ENCODE measurements around the gene PTPN18.

DNA sequence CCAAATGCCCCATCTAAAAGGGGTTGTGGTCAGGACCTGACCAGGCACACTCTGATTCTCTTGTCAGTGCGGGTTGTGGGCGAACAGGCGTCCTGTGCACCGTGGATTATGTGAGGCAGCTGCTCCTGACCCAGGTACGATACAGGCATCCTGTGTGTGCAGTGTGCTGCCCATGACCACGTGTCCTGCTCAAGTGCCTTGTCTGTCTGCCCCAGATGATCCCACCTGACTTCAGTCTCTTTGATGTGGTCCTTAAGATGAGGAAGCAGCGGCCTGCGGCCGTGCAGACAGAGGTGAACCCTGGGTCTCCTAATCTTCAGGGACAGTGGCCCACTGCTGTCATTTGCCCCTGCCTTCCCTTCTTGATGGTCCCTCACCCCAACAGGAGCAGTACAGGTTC lies 14.6 kb downstream of the PTPN18 start:
- TF ChIP-seq, protein P1, sequence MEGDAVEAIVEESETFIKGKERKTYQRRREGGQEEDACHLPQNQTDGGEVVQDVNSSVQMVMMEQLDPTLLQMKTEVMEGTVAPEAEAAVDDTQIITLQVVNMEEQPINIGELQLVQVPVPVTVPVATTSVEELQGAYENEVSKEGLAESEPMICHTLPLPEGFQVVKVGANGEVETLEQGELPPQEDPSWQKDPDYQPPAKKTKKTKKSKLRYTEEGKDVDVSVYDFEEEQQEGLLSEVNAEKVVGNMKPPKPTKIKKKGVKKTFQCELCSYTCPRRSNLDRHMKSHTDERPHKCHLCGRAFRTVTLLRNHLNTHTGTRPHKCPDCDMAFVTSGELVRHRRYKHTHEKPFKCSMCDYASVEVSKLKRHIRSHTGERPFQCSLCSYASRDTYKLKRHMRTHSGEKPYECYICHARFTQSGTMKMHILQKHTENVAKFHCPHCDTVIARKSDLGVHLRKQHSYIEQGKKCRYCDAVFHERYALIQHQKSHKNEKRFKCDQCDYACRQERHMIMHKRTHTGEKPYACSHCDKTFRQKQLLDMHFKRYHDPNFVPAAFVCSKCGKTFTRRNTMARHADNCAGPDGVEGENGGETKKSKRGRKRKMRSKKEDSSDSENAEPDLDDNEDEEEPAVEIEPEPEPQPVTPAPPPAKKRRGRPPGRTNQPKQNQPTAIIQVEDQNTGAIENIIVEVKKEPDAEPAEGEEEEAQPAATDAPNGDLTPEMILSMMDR (conservative IDR thresholded peaks at IDR 0.05 in 1 of 2, IDR thresholded peaks at IDR 0.05 in 1 of 2; ENCODE audit: low read depth in 1 of 2, low read length in 2 of 2), result no peak
- TF ChIP-seq EZH2 (IDR thresholded peaks at IDR 0.05; ENCODE audit: low read length, missing control alignments), result no peak
